Glutamatergic neuron (in vitro differentiated cells): ENCODE results near the gene BABAM2. TPM values are rescaled to one million over a fixed set of nuclear protein-coding genes. Genes with fewer than 3 reads are reported as not detected.

ENCODE experiments used
- DNase-seq: peaks from one replicate; pipeline ENCODE4 v3.0.0; 2022
- H3K27ac Mint-ChIP-seq: one replicate; pipeline ENCODE4 v1.8.0; 2020; ENCODE audit warnings: mild to moderate bottlenecking, mixed read lengths, inconsistent platforms; ENCODE audit not compliant: unreplicated experiment
- H3K27me3 Mint-ChIP-seq: one replicate; pipeline ENCODE4 v1.8.0; 2020; ENCODE audit warnings: mild to moderate bottlenecking, moderate library complexity, mixed read lengths, inconsistent platforms; ENCODE audit not compliant: unreplicated experiment
- H3K36me3 Mint-ChIP-seq: one replicate; pipeline ENCODE4 v1.8.0; 2020; ENCODE audit warnings: mild to moderate bottlenecking, mixed read lengths, inconsistent platforms; ENCODE audit not compliant: unreplicated experiment
- H3K4me1 Mint-ChIP-seq: one replicate; pipeline ENCODE4 v1.8.0; 2020; ENCODE audit warnings: mild to moderate bottlenecking, low read depth, mixed read lengths, inconsistent platforms; ENCODE audit not compliant: unreplicated experiment
- H3K4me3 Mint-ChIP-seq: one replicate; pipeline ENCODE4 v1.8.0; 2020; ENCODE audit warnings: mild to moderate bottlenecking, mixed read lengths, inconsistent platforms; ENCODE audit not compliant: unreplicated experiment
- H3K9me3 Mint-ChIP-seq: one replicate; pipeline ENCODE4 v1.8.0; 2020; ENCODE audit warnings: mild to moderate bottlenecking, moderate library complexity, mixed read lengths, inconsistent platforms; ENCODE audit not compliant: unreplicated experiment
- total RNA-seq: library from RNA; stranded (reverse); fragmentation: NEBNext Ultra II Directional; extraction: Animal tissue kit (Norgen Biotek cat#: 25700); gene quantifications from one replicate; pipeline ENCODE4 v1.2.1, GENCODE V29; 2021; ENCODE audit not compliant: unreplicated experiment
- TF ChIP-seq, protein P1 (sequence below): fragments of 200-600 bp; sonication (generic); IDR thresholded peaks from one replicate; pipeline ENCODE4 v1.5.0; 2021; ENCODE audit not compliant: partially characterized antibody, unreplicated experiment

Gene BABAM2
- total RNA-seq, 1 donor from 2014 or later = 29.9 TPM

DNA sequence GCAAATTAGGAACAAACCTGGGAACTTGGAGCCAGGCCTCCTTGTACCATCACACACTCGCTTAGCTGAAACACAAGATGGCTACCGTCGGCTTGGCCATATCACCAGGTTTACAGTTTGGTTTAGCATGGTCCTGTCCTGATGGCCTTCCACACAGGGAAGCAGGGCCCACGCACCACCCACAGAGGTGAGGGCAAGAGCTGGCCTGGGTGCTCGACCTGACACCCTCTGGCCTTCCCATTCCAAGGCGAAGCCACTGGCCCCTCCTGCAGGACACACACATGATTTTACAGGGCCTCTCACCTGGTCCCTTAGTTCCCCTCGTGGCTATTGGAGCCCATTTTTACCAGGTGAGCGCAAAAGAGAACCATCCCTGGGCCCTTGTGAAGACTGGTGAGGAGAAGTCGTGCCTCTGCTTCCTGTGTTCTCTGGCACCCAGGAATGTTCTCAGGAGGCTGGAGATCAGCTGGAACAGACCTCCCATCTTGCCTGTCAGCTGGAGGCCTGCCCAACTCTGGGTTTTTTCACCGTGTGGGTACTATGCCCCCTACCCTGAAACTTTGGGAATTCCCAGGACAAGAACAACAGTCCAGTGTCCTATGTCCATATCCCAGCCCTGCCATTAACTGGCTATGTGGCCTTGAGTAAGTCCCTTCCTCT, 449.1 kb downstream of the BABAM2 start:
- H3K9me3 Mint-ChIP-seq = peaks cover 3% of the 10 kb centered on the region
- no peak for DNase-seq
- peaks cover 3% of the 10 kb centered on the region for H3K36me3 Mint-ChIP-seq
- peaks cover 6% of the 10 kb centered on the region for H3K27me3 Mint-ChIP-seq
- no peak overlapping the region for H3K4me3 Mint-ChIP-seq
- no peak overlapping the region for H3K27ac Mint-ChIP-seq
- H3K4me1 Mint-ChIP-seq = peaks cover 3% of the 10 kb centered on the region
- TF ChIP-seq, protein P1, sequence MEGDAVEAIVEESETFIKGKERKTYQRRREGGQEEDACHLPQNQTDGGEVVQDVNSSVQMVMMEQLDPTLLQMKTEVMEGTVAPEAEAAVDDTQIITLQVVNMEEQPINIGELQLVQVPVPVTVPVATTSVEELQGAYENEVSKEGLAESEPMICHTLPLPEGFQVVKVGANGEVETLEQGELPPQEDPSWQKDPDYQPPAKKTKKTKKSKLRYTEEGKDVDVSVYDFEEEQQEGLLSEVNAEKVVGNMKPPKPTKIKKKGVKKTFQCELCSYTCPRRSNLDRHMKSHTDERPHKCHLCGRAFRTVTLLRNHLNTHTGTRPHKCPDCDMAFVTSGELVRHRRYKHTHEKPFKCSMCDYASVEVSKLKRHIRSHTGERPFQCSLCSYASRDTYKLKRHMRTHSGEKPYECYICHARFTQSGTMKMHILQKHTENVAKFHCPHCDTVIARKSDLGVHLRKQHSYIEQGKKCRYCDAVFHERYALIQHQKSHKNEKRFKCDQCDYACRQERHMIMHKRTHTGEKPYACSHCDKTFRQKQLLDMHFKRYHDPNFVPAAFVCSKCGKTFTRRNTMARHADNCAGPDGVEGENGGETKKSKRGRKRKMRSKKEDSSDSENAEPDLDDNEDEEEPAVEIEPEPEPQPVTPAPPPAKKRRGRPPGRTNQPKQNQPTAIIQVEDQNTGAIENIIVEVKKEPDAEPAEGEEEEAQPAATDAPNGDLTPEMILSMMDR = no peak

DNA sequence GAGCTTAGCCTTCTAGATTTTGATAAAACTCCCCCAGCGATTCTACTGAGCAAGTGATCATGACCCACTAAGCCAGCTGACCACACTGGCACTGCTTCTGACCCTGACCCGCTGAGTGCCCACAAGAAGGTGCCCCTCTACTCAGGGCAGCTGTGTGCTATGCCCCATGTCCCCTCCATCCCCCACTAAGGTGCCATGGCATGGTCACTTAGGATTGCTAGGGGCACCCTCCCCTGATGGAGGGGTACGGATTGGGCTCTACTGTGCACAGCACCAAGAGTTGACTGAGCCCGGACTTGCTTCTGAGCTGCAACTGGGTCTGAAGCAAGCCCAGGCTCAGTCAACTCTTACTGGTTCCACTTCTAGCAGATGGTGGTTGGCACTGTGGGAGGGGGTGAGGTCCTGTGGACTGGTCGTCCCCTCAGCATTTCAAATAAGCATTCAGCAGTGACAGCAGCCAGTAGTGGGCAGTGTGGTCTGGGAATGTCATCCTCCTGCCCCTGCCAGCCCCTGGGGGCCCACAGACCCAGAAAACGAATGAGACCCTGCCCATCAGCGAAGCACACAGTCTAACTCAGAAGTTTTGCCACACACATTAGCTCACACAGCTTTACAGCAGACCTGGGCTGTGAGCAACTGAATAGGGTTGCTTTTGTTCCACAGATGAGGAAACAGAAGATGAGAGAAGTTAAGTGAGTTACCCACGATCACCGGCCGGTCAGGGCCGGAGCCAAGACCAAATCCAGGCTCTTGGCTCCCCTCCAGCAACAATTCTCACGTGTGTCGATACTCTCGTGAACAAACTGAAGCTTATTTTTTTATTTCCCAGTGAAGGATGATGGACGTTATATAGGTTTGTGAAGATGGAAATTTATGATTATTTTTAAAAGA, 450.0 kb downstream of the BABAM2 start:
- TF ChIP-seq, protein P1 = no peak
- no peak for DNase-seq
- Mint-ChIP-seq H3K9me3 (peaks cover 4% of the 10 kb centered on the region), H3K4me3 (no peak overlapping the region), H3K27ac (no peak overlapping the region), H3K4me1 (peaks cover 3% of the 10 kb centered on the region), H3K27me3 (peaks cover 6% of the 10 kb centered on the region), H3K36me3 (peaks cover 3% of the 10 kb centered on the region)

DNA sequence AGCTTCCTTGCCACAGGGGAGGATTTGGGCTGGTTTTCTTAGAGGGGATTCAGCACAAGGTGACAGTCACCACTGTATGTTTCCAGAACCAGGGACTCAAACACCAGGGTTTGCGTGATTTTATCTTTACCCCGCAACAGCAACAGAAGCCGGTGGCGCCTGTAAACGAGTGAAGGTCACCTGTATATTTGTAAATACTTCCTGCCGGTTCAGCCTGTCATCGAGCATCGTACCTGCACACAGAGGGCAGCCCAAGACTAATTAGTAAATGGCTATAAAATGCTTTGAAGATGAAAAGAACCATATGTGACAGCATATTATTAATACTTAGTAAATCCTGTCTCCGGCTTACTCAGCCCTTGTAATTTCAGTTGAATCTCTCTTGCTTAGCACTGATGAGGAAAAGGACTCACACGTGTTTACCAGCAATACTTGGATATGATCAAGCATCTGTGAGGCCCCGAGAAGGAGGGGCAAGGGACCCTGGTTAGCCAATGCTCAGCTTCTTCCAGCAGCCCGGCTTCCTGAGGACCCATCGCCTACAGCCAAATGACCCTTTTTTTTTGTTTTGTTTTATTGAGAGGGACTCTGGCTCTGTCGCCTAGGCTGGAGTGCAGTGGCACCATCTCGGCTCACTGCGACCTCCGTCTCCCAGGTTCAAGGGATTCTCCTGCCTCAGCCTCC, 450.8 kb downstream of the BABAM2 start:
- Mint-ChIP-seq H3K27me3 (peaks cover 3% of the 10 kb centered on the region), H3K27ac (no peak overlapping the region), H3K4me3 (no peak overlapping the region), H3K36me3 (no peaks in the 10 kb centered on the region), H3K4me1 (peaks cover 7% of the 10 kb centered on the region), H3K9me3 (peaks cover 4% of the 10 kb centered on the region)
- DNase-seq = no peak
- TF ChIP-seq, protein P1 = no peak

DNA sequence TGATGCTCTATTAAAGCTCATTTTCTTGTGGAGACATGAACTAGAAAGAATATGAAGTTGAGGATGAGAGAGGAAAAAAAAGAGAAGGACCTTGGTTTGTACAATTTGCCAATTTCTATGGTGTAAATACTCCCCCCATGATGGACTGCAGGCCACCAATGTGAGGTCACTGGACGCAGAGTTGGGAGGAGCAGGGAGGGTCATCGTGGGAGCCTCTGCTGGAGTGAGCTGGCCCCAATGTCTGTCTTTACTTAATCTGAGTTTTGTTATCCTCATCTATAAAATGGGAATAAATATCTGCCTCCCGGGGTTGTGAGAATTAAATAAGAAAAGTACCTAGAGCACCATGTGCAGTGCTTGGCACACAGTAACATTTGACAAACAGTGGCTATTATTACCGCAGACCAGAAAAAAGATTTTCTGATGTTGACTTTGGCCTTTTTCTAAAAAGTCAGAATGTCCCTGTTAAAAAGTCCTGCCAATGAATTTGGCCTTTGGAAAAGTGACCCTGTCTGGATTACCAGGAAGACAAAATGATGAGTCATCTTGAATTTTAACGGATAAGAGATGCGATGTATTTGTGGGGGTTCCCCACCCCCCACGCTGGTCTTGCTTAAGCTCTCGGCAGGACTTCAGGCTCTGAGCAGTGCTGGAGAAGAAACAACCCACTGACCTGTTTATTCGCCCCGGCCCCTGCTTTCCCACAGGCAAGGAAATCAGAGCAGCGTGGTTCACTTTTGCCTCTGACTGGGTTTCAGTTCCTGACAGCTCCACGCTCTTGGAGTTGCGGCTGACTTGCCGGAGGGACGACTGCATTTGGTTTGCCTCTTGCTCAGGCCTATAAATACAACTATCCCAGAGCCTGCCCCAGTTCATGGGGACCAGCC, 451.8 kb downstream of the BABAM2 start:
- H3K4me3 Mint-ChIP-seq = no peak overlapping the region

More for the DNA sequence above, 451.8 kb downstream of the BABAM2 start:
- H3K9me3 Mint-ChIP-seq = peaks cover 3% of the 10 kb centered on the region
- H3K4me1 Mint-ChIP-seq = peaks cover 12% of the 10 kb centered on the region
- no peak for DNase-seq
- peaks cover 3% of the 10 kb centered on the region for H3K27me3 Mint-ChIP-seq
- TF ChIP-seq, protein P1 = no peak
- H3K27ac Mint-ChIP-seq = peak overlapping the region; percentile 8
- no peaks in the 10 kb centered on the region for H3K36me3 Mint-ChIP-seq
